GM19043 (cell line): ENCODE results near the gene CERS6.
"Not testable (repeated sequence)": the region's sequence is repeated elsewhere in the genome, so short reads cannot be mapped to it uniquely, and the experiment has no call there.

ENCODE experiments used
- ATAC-seq: cut with Tn5 transposase; IDR thresholded peaks from one replicate; pipeline ENCODE4 v1.9.1; 2021; ENCODE audit warnings: low read depth; ENCODE audit not compliant: unreplicated experiment

CERS6 gene

DNA sequence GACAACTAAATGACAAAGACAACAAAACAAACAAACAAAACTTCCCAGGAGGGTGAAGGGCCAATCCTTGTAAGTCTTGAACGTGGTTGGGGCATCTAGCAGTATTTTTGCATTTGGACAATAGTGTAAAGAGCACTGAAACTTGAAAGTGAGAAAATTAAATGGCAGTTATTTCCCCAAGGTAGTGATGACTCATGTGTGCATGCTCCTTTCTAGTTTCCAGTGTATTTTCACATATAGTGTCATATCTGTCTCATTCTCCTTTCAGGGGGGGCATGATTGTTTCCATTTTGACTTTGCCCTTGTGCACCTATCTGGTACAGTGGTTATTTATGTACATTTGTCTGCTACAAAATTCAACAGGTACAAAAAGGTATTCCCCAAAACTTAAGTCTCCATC lies 39.5 kb downstream of the CERS6 start:
- peak; percentile 72 for ATAC-seq

GRCh38 chr2:168496906-168497305 lies 40.8 kb downstream of the CERS6 start:
- no peak for ATAC-seq

GRCh38 chr2:168499500-168499899 lies 43.4 kb downstream of the CERS6 start:
- no peak for ATAC-seq

DNA sequence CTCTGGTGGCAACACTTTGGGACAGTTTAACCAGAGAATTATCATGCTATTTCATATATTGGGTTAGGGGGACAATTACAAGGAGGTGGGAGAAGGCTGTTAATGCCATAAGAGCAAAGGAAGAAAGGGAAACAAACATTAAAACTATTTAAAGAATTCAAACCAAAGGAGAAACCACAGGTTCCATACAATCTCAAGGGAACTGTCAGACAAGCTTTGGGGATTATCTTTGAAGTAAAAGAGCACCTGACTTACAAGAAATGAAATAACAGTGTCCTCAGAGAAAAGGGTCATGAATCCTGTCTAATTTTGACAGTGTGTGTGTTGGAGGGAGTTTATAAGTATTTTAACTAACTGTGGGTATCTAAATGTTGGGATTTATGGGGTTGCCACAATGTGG lies 44.4 kb downstream of the CERS6 start:
- ATAC-seq: no peak

DNA sequence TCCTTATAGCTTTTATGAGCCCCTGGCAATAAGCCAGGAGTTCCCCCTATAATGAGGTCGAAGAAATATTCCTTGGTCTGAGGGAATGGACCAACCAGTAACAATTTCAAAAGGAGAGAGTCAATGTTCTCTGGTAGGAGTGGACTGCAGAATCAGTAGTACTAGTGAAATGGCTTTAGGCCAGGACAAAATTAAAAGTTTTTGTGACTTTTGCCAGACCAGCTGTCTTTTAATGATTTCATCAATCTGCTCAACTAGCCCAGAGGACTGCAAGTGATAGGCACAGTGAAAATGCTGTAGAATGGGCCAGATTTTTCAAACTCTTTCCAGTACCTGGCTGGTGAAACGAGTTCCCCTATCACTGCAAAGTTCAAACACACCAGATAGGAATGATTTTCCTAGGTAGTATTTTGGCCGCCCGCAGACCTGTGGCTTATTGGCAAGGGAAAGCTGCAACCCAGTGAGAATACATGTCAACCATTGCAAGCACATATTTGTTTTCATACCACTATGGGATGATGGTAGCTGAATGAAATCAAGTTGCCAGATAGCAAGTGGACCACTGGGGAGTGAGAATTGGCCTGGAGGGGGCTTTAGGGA lies 45.5 kb downstream of the CERS6 start:
- no peak for ATAC-seq

DNA sequence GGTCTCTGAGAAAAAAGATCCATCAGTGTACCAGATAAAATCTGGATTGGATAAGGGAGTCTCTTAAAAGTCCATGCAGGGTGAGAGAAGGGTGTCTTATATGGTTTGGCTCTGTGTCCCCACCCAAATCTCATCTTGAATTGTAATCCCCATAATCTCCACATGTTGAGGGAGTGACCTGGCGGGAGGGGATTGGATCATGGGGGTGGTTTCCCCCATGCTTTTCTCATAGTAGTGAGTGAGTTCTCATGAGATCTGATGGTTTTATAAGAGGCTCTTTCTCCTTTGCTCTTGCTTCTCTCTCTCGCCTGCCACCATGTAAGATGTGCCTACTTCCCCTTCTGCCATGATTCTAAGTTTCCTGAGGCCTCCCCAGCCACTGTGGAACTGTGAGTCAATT lies 46.8 kb downstream of the CERS6 start:
- ATAC-seq: not testable (repeated sequence)

- no peak for ATAC-seq
These were observed 47.8 kb downstream of the CERS6 start for GRCh38 chr2:168503901-168504300.

GRCh38 chr2:168504323-168504722 lies 48.3 kb downstream of the CERS6 start:
- no peak for ATAC-seq

- ATAC-seq: no peak
These were observed 54.2 kb downstream of the CERS6 start for GRCh38 chr2:168510125-168510756.

- no peak for ATAC-seq
These were observed 58.6 kb downstream of the CERS6 start for GRCh38 chr2:168514692-168515091.

GRCh38 chr2:168515502-168515901 lies 59.4 kb downstream of the CERS6 start:
- no peak for ATAC-seq

- no peak for ATAC-seq
These were observed 61.7 kb downstream of the CERS6 start for GRCh38 chr2:168517816-168518215.

GRCh38 chr2:168518555-168519066 lies 62.5 kb downstream of the CERS6 start:
- ATAC-seq: peak; percentile 44

DNA sequence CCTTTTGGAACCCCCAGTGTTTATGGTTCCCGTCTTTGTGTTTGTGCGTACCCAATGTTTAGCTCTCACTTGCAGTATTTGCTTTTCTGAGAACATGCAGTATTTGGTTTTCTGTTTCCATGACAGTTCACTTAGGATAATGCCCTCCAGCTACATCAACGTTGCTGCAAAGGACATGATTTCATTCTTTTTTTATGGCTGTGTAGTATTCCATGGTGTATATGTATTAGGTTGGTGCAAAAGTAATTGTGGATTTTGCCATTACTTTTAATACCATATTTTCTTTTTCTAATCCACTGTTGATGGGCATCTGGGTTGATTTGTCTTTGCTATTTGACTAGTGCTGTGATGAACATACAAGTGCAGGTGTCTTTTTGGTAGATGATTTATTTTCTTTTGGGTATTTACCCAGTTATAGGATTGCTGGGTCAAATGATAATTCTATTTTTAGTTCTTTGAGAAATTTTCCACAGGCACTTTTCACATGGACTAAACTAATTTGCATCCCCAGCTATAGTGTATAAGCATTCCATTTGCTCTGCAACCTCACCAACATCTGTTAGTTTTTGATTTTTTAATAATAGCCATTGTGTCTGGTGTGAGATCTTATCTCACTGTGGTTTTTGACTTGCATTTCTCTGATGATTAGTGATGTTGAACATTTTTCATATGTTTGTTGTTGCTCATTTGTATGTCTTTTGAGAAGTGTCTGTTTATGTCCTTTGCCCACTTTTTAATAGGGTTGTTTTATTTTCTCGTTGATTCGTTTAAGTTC lies 63.6 kb downstream of the CERS6 start:
- no peak for ATAC-seq

DNA sequence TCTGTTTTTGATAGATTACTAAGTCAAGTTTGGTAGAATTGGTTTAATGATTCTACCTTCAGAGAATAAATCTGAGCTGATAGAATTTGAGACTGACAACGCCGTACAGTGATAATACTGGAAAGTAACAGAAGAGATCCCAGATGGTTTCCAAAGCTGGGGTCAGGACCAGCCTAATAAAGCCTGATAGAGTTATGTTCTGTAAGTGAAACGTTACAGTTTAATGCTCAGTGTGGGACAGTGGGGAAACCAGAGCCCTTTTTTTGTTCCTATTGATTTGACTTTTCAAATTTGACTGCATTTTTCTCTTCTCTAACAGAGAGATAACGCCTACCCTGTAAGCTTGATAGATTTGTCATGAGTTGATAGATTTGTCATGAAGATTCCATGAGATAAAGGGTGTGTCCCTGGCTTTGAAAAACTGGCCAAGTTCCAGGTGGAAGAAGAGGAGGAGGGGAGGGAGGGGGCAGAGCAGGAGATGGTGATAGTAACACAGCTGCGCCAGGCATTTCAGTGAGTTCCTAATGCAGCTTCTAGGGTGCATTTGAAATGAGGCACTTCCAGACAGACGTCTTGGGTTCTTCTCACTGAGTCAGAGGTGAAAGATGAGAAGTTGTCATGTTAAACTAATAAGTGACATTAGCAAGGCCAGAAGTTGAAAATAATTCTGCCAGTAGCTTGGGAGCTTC lies 65.1 kb downstream of the CERS6 start:
- no peak for ATAC-seq

DNA sequence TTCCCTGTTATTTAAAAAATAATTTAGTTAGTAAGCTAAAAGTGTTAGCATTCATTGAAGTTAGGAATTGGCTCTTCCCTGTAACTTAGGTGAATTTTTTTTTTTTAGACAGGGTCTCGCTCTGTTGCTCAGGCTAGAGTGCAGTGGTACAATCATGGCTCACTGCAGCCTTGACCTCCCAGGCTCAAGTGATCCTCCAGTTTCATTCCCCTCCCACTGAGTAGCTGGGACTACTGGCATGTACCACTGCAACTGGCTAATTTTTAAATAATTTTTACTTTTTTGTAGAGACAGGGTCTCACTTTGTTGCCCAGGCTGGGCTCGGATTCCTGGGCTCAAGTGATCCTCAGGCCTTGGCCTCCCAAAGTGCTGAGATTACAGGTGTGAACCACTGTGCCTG lies 66.4 kb downstream of the CERS6 start:
- no peak for ATAC-seq

- peak; percentile 39 for ATAC-seq
These were observed 67.9 kb downstream of the CERS6 start for GRCh38 chr2:168524005-168524404.

DNA sequence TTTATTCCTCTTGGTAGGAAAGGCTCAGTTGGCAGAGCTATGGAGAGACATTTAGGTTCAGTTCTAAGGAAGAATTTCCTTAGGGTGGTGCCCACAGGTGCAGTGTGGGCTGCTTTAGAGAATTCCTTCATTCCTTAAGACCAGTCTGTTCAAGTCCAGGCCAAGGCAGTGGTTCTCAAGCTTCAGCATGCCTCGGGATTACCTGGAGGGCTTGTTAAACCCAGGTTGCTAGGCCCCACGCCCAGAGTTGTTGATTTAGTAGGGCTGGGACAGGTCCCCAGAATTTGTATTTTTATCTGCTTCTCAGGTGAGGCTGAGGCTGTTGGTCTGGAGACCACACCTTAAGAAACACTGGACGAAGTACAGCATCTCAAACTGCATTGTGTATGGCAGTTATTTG lies 68.9 kb downstream of the CERS6 start:
- ATAC-seq: no peak

DNA sequence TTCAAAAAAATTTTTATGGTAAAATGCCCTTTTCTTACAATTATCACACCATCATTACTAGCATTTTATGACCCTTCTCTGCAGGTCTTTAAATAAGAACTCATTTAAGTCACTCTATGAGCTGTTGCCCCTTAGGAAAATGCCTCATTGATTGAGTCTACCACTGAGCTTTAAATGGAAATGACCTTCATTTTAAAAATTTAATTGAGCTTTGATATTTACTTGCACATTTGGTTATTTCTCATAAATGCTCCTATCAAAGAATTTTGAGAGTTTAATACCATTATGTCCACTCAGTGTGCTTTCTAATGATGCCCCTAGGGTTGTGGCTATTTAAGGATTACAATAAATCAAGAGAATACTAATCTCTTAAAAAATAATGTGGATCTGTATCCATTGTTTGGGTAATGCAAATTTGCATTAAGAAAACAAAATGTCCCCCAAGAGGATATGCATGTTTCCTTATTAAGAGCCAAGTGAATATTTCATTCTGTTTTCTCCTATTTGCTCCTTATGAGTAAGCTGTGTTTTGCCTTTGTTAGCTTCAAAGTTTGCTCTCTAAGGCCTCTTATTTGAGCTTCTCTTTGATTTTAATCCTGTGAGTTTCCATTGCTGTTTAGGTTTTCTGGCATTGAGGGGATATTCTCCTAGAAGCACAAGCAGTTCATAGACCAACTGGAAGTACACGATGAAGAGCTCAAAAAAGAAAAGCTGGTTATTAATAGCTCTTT lies 69.8 kb downstream of the CERS6 start:
- no peak for ATAC-seq

GRCh38 chr2:168526641-168527040 lies 70.6 kb downstream of the CERS6 start:
- ATAC-seq: no peak
